CD4-positive, alpha-beta T cell treated with Interleukin-6 for 4 hours (primary cell): ENCODE data around the gene IGHMBP2.
"Not testable (repeated sequence)": the region's sequence is repeated elsewhere in the genome, so short reads cannot be mapped to it uniquely, and the experiment has no call there.

Experiments used
- DNase-seq: peaks from one replicate; pipeline ENCODE4 v3.0.0-alpha.2; 2020; ENCODE audit warnings: mixed read lengths

The IGHMBP2 gene

DNA sequence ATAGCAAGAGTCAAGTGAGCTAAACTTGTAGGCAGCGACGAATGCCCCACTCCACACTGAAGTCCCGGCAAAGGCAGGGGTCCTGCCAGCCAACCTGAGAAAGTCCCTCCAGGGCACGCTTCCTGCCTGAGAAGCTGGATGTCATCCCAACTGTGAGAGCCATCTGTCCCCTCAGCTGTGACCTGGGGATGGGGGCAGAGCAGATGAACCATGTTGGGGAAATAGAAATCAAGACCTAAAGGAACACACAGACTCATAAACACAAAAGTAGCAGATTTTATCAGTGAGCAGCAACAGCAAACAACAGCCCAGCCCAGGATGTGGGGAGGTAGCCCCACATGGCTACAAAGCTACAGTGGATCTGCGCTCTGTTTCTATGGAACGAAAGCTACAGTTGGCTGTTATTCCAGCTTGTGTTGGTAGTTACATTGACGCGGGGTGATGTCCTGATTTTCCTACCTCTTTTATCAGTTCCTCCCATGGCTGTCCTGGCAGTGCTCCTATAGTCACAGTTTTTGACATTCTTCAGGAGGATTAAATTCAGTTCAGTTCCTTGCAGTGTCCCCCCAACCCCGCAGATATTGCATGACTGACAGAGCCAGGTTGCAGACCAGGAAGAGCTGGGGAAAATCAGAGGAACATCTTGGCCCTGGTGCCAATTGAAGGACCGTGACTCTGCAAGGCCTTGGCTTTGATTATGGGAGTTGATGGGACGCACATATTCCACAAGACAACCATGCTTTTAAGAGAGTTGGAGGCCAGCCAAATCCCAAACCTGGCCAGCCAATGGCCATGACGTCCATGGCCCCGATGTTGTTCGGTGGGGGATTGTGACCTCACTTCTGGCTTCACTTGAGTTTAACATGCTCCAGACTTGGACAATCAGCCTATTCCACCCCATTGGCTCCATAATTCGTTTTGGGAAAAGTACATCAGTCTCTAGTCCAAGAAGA lies 62.5 kb downstream of the IGHMBP2 start:
- peak; percentile 36 for DNase-seq

DNA sequence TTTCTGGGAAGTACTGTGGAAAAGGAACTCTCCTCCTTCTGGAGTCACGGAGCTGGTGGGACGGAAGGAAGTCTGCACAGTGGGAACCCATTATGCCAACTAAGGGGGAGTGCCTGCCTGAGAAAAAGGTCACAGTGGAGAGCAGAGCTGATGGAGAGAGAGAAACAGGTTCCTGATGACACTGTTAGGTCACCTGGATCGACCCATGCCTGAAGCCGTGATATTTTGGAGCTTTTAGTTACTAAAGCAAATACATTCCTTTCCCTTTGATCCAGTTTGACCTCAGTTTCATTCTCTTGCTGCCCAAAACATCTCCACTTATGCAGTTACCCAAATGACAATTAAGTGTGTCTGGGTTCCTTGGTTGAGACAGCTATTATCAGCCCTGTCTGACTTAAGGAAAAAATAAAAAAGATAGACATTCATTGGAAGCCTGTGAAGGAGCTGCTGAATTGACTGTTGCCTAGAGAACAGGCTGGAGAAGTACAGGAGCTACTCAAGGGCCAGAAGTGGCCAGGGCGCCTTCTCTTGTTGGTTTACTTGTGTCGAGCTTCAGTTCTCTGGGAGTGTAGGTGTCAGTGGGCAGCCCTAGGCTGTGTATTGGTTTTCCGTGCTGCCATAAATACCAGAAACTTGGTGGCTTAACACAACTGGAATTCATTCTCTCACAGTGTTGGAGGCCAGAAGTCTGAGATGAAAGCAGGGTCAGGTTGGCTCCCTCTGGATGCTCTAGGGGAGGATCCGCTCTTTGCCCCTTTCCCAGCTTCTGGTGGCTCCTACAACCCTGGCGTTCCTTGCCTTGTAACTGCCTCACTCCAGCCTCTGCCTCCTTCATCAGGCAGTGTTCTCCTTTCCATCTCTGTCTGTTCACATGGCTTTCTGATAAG lies 63.4 kb downstream of the IGHMBP2 start:
- no peak for DNase-seq

GRCh38 chr11:68968306-68969250 lies 64.9 kb downstream of the IGHMBP2 start:
- DNase-seq, result no peak

DNA sequence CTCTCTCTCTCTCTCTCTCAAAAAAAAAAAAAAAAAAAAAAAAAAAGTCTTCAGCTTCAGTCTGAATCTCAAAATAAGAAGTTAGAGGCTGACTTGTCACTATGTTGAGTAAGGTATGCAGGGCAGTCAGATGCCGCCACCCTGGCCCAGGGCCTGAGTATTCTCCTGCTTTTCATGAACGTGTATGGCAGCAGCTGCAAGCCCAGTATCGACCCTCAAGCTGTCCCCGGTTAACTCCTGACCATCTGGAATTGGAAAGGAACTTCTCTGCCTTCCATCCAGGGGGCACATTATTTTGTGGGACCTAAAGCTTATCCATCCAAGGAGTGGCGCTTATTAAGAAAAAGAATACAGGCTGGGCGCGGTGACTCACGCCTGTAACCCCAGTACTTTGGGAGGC lies 65.7 kb downstream of the IGHMBP2 start:
- DNase-seq, result no peak

- DNase-seq, result no peak
Observed at GRCh38 chr11:68970921-68971636, 67.4 kb downstream of the IGHMBP2 start.

DNA sequence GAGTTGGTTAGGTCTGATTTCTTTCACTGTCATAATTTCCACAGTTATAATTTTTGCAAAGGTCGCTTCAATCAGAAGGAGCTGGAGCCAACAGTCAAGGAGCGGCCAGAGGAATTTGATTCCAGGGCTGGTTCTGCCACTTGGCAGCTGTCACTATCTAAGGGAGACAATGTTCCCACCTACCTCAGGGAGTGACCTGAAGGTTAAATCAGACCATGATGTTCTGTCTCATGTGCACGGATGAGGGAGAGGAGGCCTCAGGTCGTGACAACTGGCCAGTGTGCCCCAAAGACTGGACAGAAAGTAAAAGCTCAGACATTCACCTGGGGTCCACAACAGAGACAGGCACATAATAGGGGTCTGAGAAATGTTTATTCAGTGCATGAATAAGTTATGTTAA lies 69.5 kb downstream of the IGHMBP2 start:
- DNase-seq, result no peak

DNA sequence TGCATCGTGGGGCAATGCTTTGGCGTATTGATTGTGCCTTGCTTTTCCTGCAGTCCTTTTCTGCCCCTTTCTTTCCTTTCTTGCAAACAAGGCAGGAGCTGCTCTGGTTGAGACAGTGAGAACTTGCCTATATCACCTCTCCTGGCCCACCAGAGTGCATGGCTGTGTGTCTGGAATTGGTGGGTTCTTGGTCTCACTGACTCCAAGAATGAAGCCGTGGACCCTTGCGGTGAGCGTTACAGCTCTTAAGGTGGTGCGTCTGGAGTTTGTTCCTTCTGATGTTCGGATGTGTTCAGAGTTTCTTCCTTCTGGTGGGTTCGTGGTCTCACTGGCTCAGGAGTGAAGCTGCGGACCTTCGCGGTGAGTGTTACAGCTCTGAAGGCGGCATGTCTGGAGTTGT lies 70.0 kb downstream of the IGHMBP2 start:
- not testable (repeated sequence) for DNase-seq

DNA sequence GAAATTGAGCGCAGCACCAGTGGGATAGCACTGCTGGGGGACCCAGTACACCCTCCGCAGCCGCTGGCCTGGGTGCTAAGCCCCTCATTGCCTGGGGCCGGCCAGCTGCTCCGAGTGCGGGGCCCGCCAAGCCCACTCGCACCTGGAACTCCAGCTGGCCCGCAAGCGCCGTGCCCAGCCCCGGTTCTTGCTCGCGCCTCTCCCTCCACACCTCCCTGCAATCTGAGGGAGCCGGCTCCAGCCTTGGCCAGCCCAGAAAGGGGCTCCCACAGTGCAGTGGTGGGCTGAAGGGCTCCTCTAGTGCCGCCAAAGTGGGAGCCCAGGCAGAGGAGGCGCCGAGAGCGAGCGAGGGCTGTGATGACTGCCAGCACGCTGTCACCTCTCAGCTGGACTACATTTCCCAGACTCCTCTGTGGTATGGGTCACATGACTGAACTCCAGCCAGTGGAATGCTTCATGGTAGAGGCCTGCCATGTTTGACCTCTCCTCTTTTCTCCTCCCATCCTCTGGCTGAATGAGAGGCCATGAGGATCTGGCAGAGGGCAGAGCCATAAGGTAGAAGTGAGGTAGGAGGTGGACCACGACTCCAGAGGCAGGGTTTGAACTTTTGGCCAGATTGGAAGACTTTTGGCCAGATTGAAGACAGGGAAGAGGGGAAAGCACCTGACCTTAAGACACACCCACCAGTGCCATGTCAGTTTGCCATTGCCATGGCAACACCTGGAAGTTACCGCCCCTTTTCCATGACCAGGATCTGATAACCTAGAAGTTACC lies 70.9 kb downstream of the IGHMBP2 start:
- no peak for DNase-seq

DNA sequence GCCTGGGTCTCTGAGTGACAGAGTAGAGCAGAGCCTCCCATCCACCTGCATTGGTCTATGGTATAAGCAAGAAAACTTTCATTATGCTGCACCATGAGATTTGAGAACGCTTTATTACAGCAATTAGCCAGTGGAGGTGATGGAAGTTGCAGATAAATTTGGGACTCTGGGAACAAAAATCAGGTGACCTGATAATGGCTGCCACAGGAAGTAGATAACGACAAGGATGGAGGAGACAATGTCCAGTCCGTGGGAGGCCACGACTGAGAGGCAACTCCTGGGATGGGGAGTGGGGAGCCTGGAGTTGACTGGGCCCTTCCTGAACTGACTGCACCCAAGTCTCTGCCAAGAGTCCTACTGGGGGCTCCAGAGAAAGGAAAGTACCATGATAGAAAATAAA lies 72.4 kb downstream of the IGHMBP2 start:
- DNase-seq, result no peak

DNA sequence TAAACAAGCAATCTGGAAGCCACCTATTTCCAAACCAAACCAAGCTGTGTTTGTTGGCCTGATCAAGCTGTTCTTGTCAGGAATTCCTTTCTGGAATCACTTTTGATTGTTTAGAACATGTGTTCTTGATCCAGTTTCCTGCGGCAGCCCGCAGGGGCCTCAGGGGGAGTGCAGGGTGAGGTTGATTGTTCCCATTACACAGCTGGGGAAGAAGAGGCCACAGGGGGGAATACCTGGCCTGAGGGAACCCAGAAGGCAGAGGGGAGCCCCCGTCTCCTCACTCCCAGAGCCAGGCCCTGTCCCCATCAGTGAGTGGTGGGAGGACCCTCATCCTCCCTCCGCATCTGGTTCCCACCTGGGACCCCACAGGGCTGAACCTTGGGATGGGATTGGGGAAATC lies 72.9 kb downstream of the IGHMBP2 start:
- no peak for DNase-seq

- no peak for DNase-seq
Observed at GRCh38 chr11:68977781-68978625, 74.3 kb downstream of the IGHMBP2 start.

- DNase-seq, result no peak
Observed at GRCh38 chr11:68978626-68978930, 74.9 kb downstream of the IGHMBP2 start.

DNA sequence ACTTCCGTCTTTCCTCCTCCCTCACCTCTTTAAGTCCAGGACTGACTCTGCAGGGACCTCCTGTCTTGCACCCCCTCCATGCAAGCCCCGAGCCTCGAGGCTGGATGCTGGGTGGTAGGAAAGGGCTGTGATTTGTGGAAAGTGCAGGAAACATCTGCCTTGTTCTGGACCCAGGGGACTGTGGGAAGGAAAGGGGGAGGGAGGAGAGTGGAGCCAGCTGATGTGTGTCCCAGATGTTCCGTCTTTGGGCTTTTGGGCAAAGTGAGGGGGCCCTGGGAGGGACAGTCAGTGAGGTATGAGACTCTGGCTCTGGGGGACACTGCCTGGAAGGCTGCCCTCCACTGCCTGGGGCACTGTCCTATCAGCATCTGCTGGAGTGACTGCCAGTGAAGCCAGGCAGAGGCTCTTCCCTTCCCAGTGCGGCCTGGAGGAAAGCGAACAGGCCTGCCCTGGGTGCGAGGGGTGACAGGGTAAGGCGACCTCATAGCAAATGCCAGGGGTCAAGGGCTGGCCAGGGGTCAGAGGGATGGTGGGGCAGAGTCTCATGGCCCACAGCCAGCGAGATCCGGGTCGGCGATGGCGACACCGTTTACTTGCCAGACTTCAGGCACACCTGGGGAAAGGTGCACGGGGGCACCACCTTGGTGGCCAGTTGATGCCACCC lies 75.4 kb downstream of the IGHMBP2 start:
- DNase-seq, result no peak

DNA sequence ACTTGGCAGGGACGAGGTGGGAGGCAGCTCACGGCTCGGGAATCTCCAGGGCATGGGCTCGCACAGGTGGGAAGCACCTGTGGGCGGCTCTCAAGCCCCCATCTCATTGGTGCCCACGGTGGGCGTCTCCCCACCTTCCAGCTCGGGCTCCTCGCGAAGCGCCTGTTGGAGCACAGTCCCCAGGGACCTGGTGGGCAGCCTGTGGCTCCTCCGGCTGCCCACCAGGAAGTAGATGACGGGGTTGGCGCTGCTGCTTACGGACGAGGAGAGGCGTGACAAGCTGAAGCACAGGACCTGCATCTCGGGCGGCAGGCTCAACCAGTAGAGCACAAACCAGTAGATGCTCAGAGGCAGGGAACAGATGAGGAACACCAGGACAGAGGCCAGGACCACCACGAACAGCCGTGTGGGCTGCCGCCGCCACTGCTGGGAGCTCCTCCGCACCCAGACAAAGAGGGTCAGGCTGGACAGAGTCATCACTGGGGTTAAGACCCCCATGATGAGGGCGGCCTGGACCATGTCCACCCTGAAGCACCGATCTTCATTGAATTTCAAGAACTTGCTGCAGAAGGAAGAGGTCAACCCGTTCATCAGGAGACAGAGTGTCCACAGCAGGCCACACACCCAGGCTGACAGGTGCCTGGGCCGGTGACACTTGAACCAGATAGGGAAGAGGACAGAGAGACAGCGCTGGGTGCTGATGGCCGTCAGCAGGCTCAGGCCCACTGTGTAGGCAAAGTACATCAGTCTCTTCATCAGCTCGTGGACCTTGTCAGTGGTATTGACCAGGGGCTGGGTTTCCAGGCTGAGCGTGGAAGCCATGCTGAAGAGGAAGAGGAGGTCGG lies 76.5 kb downstream of the IGHMBP2 start:
- DNase-seq, result no peak

- DNase-seq, result no peak
Observed at GRCh38 chr11:68980776-68981065, 77.0 kb downstream of the IGHMBP2 start, which contains the start of gene MRGPRD. TSS of gene MRGPRD (minus strand) at chr11:68980986. CDS start at chr11:68980986, 0 bp downstream.

DNA sequence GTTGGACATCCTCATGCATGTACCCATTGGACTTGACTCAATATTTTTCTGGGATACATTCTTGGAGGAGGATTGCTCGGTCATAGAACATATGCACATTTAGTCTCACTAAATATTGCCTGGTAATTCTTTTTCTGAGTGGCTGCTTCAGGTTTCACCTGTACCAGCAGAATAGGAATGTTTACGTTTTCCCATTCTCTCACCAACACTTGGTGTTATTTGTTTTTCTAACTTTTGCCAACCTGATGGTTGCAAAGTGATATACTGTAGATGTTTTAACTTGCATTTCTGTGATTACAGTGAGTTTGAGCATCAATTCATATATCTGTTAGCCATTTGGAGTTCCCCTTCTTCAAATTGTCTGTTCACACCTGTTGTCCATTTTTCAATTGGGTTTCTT lies 78.4 kb downstream of the IGHMBP2 start:
- no peak for DNase-seq

- no peak for DNase-seq
Observed at GRCh38 chr11:68983801-68984200, 80.1 kb downstream of the IGHMBP2 start.

- no peak for DNase-seq
Observed at GRCh38 chr11:68987211-68987610, 83.5 kb downstream of the IGHMBP2 start.

- DNase-seq, result no peak
Observed at GRCh38 chr11:68988491-68988890, 84.8 kb downstream of the IGHMBP2 start.
